AG08395 (cell line): ENCODE results near the gene P2RX4.
A peak's percentile ranks its signal among the peaks of the same experiment; 100 is the strongest.
"Not testable (repeated sequence)": the region's sequence is repeated elsewhere in the genome, so short reads cannot be mapped to it uniquely, and the experiment has no call there.

Source experiments
- DNase-seq: peaks from one replicate; pipeline ENCODE4 v3.0.0; 2012; ENCODE audit warnings: mixed read lengths, low spot score

The P2RX4 gene

DNA sequence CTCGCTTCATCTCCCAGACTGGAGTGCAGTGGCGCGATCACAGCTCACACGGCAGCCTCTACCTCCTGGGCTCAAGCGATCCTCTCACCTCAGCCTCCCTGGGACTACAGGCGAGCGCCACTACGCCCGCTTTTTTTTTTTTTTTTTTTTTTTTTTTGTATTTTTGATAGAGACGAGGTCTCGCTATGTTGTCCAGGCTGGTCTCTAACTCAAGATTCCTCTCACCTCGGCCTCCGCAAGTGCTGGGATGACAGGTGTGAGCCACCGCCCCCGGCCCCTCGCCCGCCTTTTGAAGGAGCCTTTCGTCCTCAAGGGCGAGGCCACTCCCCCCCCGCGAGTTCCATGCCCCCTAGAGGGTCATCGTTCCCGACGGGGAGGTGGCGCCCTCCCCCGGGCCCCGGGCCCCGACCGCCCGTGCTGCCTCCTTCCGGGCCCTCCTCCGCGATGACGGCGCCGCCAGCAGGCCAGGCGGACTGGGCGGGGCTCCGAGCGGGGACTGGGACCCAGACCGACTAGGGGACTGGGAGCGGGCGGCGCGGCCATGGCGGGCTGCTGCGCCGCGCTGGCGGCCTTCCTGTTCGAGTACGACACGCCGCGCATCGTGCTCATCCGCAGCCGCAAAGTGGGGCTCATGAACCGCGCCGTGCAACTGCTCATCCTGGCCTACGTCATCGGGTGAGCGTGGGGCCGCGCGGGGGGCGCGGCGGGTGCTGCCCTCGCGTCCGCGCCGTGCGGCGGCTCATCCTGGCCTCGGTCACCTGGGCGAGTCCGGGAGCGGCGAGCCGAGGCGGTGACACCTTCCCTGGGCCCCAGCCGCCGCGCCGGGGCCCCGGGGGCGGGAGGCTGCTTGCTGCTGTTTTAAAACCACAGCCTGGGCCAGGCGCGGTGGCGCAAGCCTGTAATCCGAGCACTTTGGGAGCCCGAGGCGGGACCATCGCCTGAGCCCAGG is at the start of gene P2RX4:
Gene P2RX4 (plus strand): TSS at position 506 of the 949 bp plus-strand sequence. CDS start 36 bp downstream, at position 542.
- peak; percentile 78 for DNase-seq

- DNase-seq, result no peak
Measured at GRCh38 chr12:121162384-121162783, 47.5 kb upstream of the P2RX4 start.

DNA sequence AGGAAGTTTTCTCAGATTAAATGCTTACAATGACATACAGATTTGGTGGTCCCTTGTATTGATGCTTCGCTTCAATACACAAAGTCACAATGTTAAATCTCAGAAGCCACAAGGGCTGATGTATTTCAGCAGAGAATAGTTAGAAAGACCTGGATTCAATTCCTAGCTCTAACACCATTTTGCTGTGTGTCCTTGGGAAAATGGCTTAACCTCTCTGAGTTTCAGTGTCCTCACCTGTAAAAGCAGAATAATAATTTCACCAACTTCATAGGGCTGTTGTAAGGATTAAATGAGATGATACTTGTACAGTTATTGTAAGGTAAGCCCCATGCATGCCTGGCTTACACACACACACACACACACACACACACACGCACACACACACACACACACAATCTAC is 46.9 kb upstream of the P2RX4 start:
- DNase-seq, result no peak

- not testable (repeated sequence) for DNase-seq
Measured at GRCh38 chr12:121164839-121165238, 45.1 kb upstream of the P2RX4 start.

DNA sequence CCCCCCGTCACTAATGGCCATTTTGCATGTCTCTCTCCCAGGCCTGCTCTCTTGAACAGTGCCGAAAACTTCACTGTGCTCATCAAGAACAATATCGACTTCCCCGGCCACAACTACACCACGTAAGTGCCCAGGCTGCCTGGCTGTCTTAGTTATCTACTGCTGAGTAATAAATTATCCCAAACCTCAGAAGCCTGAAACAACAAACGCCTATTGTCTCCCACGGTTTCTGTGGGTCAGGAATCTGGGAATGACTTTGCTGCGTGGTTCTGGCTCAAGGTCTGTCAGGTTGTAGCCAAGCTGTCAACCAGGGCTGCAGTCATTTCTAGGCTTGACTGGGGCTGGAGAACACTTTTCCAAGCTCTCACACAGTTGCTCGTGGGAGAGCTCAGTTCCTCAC is 44.6 kb upstream of the P2RX4 start:
- no peak for DNase-seq

GRCh38 chr12:121166356-121166755 is 43.6 kb upstream of the P2RX4 start:
- no peak for DNase-seq

- DNase-seq, result peak; percentile 26
Measured at GRCh38 chr12:121167232-121167820, 42.6 kb upstream of the P2RX4 start.

- DNase-seq, result no peak
Measured at GRCh38 chr12:121167951-121168350, 42.0 kb upstream of the P2RX4 start.

- no peak for DNase-seq
Measured at GRCh38 chr12:121170151-121170550, 39.8 kb upstream of the P2RX4 start.

DNA sequence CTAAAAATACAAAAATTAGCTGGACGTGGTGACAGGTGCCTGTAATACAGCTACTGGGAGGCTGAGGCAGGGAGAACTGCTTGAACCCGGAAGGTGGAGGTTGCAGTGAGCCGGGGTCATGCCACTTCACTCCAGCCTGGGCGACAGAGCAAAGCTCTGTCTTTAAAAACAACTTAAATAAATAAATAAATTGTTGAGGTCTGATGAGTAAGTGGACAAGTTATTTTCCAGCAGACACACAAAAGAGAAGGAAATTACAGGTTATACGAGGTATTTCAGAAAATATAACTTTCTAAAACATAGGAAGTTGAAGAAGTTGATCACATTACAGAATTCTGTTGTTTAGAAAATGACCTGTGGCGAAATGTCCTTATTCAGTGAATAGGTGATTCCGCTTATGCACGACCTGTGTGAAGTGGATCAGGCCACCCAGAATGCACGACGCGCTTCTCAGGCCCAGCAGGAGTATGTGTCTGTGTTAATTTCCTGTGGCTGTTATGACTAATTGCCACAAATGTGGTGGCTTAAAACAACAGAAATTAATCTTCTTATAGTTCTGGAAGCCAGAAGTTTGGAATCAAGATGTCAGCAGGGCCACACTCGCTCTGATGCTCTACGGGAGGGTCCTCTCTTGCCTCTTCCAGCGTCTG is 39.2 kb upstream of the P2RX4 start:
- DNase-seq, result no peak

DNA sequence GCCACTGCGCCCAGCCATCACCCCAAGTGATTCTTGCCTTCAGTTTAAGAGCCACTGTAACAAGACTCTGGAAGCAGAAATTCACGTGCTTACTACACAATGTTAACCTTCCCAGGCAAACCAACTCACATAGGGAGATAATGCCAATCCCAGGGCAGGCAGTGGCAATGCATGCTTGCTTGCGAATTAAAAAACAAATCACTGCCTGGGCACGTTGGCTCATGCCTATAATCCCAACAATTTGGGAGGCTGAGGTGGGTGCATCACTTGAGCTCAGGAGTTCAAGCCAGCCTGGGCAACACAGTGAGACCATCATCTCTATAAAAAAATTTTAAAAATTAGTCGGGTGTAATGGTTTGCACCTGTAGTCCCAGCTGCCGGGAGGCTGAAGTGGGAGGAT is 37.8 kb upstream of the P2RX4 start:
- no peak for DNase-seq

GRCh38 chr12:121175383-121176119 is 34.4 kb upstream of the P2RX4 start:
- DNase-seq, result no peak

GRCh38 chr12:121176826-121177529 is 33.0 kb upstream of the P2RX4 start:
- DNase-seq, result no peak

GRCh38 chr12:121181181-121181580 is 28.7 kb upstream of the P2RX4 start:
- no peak for DNase-seq

GRCh38 chr12:121182222-121182893 is 27.6 kb upstream of the P2RX4 start:
- DNase-seq, result no peak

DNA sequence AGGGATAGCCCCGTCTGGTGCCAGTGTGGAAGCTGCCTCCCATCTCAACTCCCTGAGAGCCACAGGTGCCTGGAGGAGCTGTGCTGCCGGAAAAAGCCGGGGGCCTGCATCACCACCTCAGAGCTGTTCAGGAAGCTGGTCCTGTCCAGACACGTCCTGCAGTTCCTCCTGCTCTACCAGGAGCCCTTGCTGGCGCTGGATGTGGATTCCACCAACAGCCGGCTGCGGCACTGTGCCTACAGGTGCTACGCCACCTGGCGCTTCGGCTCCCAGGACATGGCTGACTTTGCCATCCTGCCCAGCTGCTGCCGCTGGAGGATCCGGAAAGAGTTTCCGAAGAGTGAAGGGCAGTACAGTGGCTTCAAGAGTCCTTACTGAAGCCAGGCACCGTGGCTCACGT is 25.5 kb upstream of the P2RX4 start:
- no peak for DNase-seq

DNA sequence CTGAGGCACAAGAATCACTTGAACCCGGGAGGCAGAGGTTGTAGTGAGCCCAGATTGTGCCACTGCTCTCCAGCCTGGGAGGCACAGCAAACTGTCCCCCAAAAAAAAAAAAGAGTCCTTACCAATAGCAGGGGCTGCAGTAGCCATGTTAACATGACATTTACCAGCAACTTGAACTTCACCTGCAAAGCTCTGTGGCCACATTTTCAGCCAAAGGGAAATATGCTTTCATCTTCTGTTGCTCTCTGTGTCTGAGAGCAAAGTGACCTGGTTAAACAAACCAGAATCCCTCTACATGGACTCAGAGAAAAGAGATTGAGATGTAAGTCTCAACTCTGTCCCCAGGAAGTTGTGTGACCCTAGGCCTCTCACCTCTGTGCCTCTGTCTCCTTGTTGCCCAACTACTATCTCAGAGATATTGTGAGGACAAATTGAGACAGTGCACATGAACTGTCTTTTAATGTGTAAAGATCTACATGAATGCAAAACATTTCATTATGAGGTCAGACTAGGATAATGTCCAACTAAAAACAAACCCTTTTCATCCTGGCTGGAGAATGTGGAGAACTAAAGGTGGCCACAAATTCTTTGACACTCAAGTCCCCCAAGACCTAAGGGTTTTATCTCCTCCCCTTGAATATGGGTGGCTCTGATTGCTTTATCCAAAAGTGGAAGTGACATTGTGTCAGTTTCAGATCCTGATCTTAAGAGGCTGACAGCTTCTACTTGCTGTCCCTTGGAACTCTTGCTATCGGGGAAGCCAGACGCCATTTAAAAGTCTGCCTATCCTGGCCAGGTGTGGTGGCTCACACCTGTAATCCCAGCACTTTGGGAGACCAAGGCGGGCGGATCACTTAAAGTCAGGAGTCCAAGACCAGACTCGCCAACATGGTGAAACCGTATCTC is 24.7 kb upstream of the P2RX4 start:
- no peak for DNase-seq

DNA sequence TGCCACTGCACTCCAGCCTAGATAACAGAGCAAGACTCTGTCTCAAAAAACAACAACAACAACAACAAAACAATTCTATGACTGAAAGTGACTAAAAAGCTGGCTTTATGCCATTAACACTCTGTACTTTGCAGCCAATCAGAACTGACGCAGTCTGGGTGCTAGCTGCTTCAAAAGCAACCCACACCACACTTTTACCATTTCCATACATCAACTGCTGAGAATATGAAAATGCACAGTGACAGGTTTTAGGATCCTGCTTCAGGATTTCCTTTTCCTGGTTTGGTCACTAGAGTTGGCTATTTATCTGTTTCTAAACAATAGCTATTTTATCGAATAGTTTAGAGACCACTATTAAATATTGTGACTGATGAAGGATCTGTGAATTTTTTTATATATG is 23.1 kb upstream of the P2RX4 start:
- DNase-seq, result no peak

DNA sequence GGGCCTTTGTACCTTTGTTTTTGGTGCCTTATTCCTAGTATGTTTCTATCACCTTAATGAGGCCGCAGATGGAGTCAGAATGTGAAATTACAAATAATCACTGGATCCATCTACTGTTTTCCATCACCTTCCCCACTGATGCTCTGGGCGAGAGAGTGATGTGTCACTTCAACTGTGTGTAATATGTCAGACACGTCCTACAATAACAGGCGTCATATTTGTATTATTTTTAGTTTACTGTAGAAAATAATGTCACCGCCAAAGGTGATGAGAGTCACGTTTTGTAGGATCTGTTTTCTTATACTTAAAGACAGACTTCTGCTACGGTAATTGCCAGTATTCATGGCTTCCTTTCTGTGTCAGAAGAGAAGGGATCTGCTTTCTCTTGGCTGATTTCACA is 22.4 kb upstream of the P2RX4 start:
- no peak for DNase-seq

GRCh38 chr12:121188227-121188626 is 21.7 kb upstream of the P2RX4 start:
- DNase-seq, result no peak
